ENCODE results near the gene NPAS3.

- no peak for TF ChIP-seq POLR2A (IDR thresholded peaks at IDR 0.05)
- TF ChIP-seq CTCF (IDR thresholded peaks at IDR 0.05), result no peak
- no peak for TF ChIP-seq POLR2AphosphoS5 (IDR thresholded peaks at IDR 0.05)
- no peak for TF ChIP-seq EP300 (IDR thresholded peaks at IDR 0.05)
These were observed 529.3 kb downstream of the NPAS3 start for GRCh38 chr14:33467971-33468370.

Data from sigmoid colon (tissue), 4 donors.